ENCODE data around the gene GRIK4.
"Not testable (repeated sequence)": the region's sequence is repeated elsewhere in the genome, so short reads cannot be mapped to it uniquely, and the experiment has no call there.

The GRIK4 gene

GRCh38 chr11:120577041-120577440 is 65.5 kb downstream of the GRIK4 start:
- no peak for DNase-seq

DNA sequence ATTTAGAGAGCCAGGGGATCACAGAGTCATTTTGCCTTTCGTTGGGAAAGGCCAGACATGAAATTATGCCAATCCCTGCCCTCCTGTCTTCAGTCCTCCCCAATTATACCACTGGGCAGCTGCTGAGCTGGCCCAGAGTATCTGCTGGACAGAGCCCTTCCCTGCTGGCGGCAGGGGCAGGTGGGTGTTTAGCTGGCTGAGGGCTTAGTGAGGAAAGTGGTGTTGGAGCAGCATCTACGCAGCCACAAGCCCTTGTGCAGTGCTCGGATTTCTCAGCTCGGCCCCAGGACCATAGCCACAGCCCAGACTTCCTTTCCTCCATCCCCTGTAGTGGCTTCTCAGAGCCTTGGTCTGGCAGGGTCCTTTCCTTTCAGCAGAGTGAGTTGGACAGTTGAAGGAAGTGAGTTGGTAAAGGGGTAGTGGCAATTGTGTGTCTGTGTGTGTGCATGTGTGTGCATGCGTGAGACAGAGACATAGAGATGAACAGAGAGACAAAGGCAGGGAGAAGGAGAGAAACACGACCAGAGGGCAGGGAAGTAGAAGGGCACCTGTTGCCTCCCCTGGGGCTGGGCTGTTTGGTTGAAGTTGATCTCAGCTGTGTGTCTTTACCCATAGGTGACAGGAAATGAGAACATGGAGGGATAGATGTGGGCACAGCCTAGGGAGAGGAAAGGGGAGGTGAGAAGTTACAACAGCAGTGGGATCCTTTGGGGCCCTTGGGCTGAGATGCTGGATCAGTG is 66.2 kb downstream of the GRIK4 start:
- no peak for DNase-seq

- no peak for DNase-seq
These were observed 67.1 kb downstream of the GRIK4 start for GRCh38 chr11:120578596-120579154.

- DNase-seq: no peak
These were observed 68.1 kb downstream of the GRIK4 start for GRCh38 chr11:120579611-120580031.

GRCh38 chr11:120581313-120581712 is 69.8 kb downstream of the GRIK4 start:
- no peak for DNase-seq

DNA sequence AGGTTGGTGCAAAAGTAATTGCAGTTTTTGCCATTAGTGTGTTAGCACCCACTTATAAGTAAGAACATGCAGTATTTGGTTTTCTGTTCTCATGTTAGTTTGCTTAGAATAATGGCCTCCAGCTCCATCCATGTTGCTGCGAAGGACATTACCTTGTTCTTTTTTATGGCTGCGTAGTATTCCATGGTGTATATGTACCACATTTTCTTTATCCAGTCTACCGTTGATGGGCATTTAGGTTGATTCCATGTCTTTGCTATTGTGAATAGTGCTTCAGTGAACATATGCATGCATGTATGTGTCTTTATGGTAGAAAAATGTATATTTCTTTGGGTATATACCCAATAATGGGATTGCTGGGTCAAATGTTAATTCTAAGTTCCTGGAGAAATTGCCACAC is 71.0 kb downstream of the GRIK4 start:
- not testable (repeated sequence) for DNase-seq

DNA sequence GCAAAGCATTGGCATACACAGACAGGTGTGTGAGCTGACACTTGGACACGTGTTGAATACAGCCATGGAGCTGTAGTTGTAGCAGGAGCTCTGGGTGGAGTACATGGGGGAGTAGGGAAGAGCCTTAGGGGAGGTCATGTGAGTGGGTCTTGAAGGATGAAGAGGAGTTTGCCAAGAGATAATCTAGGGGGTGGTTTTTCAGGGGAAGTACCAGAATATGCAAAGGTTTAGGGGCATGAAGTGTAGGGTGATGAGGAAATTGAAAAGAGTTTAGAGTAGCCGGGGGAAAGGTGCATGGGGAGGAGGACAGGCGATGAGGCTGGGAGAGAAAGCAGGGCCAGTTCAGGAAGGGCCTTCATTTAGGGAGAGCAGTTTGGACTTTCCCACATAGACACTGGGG is 74.5 kb downstream of the GRIK4 start:
- DNase-seq: no peak

DNA sequence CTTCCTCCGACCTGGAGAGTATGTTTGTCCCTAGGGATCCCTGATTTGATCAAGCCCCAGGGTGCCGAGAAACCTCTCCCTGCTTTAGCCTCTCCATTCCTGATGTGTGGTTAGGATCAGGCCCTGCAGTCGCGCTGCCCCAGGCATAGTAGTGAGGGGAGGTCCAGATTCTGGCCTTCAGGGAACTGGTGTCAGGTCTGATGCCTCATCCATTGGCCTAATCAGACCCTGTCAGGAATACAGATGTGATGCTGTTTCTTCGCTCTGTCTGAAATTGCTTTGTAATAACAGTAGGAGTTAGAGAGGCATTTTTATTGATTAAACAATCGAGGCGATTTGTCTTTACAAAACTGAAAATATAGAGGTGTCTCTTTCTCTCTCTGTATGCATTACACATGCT is 75.2 kb downstream of the GRIK4 start:
- DNase-seq: no peak

DNA sequence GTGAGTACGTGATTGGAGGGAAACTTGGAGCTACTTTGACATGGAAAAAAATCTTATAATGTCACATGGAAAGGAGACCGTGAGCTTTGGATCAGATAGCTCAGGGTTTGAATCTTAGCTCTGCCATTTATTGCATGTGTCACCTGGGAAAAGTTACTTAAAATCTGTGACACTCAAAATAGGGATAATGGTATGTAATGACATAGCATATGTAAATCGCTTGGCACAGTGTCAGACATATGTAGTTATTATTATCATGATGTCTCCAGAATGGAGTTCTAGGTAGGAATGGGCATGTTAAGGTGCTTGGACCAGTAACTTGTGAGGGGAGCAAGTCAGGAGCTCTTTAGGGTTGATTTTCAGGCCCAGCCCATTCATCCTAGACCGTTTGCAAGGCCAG is 75.8 kb downstream of the GRIK4 start:
- no peak for DNase-seq

- no peak for DNase-seq
These were observed 77.8 kb downstream of the GRIK4 start for GRCh38 chr11:120589376-120589775.

- no peak for DNase-seq
These were observed 78.9 kb downstream of the GRIK4 start for GRCh38 chr11:120590472-120590871.

GRCh38 chr11:120594746-120595145 is 83.2 kb downstream of the GRIK4 start:
- no peak for DNase-seq

DNA sequence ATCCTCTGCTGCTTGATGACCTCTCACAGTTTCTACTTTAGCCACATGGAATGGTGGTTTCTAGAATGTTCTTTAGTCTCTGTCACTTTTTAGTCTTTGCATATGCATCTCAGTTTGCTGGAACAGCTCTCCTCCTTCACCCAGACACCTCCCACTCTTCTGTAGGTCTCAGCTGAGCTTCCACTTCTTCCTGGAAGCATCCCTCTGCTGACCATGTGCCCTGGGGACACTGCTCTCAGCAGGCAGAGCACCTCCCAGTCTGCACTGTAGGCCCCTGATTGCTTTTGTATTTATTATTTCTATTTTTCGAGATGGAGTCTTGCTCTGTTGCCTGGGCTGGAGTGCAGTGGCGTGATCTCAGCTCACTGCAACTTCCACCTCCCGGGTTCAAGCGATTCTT is 84.0 kb downstream of the GRIK4 start:
- DNase-seq: no peak

GRCh38 chr11:120597250-120598215 is 86.0 kb downstream of the GRIK4 start:
- DNase-seq: peak; percentile 21

GRCh38 chr11:120598517-120599257 is 87.1 kb downstream of the GRIK4 start:
- DNase-seq: no peak

DNA sequence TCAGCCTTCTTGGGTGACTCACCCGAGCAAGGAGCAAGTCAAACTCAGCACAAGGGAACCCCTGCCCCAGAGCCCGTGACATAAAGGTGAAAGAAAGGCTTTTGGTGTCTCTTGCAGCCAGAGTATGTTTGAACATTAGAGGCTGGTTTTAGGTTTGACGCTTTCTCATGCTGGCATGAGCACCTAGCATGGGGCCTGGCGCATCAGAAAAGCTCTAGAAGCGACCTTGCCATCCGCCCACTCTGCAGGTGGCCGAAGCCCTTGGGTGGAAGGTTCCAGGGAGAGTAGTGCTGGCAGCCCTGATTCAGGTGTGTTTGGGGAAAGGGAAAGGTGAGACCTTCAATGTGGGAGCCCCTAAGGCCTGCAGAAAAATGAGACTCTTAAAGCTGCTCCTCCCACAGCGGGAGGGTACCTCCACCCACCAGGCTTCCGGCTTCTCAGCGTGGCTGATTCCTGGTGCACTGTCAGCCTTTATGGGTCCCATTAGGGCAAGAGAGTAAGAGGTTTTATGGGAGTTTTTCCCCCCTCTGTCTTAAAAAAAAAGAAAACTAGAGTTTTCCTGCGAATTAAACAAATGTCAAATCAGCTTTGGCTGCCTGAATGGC is 88.4 kb downstream of the GRIK4 start:
- DNase-seq: no peak

- no peak for DNase-seq
These were observed 90.0 kb downstream of the GRIK4 start for GRCh38 chr11:120601536-120601935.

GRCh38 chr11:120603071-120603470 is 91.5 kb downstream of the GRIK4 start:
- no peak for DNase-seq

- DNase-seq: no peak
These were observed 93.9 kb downstream of the GRIK4 start for GRCh38 chr11:120605469-120605868.

DNA sequence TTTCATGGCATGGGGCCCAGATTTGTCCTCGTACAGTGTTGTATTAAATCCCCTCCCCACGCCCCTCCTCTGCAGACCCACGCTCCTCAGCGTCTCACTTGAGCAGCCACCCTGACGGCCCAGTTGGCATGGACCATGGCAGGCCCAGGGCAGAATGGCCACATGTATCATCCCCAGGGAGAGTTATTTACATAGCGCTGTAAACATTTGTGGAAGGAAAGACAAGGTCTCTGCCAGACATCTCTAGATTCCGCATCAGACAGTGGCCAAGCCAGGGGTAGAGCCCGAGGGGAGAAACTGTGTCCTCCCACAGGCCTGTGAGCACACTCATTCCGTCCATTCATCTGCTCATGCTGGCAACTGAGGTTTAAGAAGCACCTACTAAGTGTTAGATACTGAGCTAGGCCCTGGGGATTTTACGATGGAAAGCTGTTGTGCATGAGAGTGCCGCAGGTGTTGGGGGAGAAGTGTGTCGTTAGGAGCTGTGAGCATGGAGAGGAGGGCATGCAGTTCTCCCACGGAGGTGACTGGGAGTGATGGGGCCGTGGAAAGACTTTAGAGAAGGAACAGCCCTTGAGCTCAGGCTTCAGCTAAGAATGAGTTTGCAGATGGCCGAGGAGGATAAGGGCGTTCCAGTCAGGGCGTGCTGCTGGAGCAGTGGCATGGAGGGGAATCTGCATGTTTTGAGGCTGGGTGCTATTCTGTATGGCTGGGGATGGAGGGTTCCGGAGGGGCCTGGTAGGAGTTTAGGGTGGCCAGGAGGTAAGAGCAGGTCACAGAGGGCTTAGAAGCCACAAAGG is 94.9 kb downstream of the GRIK4 start:
- DNase-seq: peak; percentile 47

GRCh38 chr11:120608061-120608460 is 96.5 kb downstream of the GRIK4 start:
- no peak for DNase-seq

- no peak for DNase-seq
These were observed 97.2 kb downstream of the GRIK4 start for GRCh38 chr11:120608760-120609211.

All from NCI-H526 treated with DMSO at 0.1 percent for 48 hours (cell line).